ENCODE results near the gene GLRB.

DNA sequence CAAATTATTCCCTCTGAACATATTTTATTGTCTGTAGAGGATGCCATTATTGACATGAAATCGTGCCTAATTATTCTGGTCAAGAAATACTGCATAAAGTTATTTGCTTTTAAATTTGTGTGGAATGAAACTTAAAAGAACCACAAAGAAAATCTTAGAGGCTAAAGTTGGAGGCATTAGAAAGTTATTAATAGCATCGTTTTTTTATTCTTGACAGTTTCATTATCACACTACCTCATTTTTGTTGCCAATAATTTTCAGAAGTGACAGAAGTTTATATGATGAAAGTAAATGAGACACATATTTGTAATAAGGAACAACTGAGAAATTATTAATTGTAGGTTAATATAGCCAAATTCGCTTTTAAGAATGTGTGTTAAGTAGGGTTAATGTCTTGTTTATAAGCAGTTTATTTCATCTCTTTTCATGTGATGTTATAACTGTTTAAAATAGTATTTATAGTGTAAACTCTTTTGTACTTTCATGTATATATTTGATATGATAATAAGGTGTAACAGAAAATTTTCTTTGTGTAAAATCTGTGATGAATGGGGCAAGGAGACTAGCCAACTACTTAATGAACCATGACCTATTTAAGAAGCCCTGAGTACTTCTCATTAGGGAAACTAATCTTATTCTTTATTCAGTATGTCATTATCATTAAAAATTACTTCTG, 90.1 kb downstream of the GLRB start:
- TF ChIP-seq, protein P1, sequence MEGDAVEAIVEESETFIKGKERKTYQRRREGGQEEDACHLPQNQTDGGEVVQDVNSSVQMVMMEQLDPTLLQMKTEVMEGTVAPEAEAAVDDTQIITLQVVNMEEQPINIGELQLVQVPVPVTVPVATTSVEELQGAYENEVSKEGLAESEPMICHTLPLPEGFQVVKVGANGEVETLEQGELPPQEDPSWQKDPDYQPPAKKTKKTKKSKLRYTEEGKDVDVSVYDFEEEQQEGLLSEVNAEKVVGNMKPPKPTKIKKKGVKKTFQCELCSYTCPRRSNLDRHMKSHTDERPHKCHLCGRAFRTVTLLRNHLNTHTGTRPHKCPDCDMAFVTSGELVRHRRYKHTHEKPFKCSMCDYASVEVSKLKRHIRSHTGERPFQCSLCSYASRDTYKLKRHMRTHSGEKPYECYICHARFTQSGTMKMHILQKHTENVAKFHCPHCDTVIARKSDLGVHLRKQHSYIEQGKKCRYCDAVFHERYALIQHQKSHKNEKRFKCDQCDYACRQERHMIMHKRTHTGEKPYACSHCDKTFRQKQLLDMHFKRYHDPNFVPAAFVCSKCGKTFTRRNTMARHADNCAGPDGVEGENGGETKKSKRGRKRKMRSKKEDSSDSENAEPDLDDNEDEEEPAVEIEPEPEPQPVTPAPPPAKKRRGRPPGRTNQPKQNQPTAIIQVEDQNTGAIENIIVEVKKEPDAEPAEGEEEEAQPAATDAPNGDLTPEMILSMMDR (IDR thresholded peaks at IDR 0.05; ENCODE audit: low read depth, low read length, poor library complexity, severe bottlenecking) = no peak
- TF ChIP-seq EZH2phosphoT487 (IDR thresholded peaks at IDR 0.05; ENCODE audit: borderline replicate concordance, low read length) = no peak

All from DOHH2 (cell line).